Adipocyte (in vitro differentiated cells): ENCODE data around the gene BTRC.

Experiments
- DNase-seq: peaks from one replicate; pipeline ENCODE4 v3.0.0-alpha.2; 2015; ENCODE audit warnings: low read depth
- H3K27me3 ChIP-seq: replicated peaks from 2 replicates; pipeline ENCODE4 v1.7.0; 2013; ENCODE audit warnings: mild to moderate bottlenecking, low read length, moderate library complexity; ENCODE audit not compliant: control insufficient read depth, insufficient read depth
- H3K36me3 ChIP-seq: 2 replicates; pipeline ENCODE4 v1.7.0; 2013; ENCODE audit warnings: low read length, mild to moderate bottlenecking, moderate library complexity; ENCODE audit not compliant: control insufficient read depth, insufficient read depth, severe bottlenecking
- H3K4me1 ChIP-seq: 2 replicates; pipeline ENCODE4 v1.7.0; 2013; ENCODE audit warnings: mild to moderate bottlenecking, low read length, moderate library complexity; ENCODE audit not compliant: control insufficient read depth, insufficient read depth
- H3K4me3 ChIP-seq: 2 replicates; pipeline ENCODE4 v1.7.0; 2013; ENCODE audit warnings: mild to moderate bottlenecking, low read length, moderate library complexity
- H3K9ac ChIP-seq: 2 replicates; pipeline ENCODE4 v1.7.0; 2013; ENCODE audit warnings: mild to moderate bottlenecking, low read length, moderate library complexity
- H3K9me3 ChIP-seq: 2 replicates; pipeline ENCODE4 v1.7.0; 2013; ENCODE audit warnings: mild to moderate bottlenecking, low read length, moderate library complexity; ENCODE audit not compliant: control insufficient read depth

Gene BTRC

DNA sequence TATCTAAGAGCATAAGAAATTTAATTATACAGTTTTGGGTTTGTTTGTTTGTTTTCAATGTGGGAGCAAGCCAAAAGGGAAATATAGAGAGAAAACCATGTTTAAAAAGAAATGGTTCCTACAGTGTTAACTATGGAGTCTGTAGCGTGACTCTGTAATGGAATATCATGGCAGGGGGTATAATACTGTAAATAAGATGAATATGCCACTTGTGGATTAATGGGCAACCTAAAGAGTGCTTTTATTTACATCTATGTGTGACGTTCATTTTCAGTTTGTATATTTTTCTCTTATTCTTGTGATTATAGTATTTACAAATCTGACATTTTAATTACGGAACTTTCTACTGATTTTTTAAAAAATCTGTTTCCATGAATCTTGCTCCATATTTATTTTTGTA, 138.2 kb downstream of the BTRC start:
- Histone ChIP-seq H3K4me3 (no peak overlapping the region), H3K9ac (no peak overlapping the region), H3K4me1 (no peaks in the 10 kb centered on the region), H3K9me3 (no peaks in the 10 kb centered on the region), H3K36me3 (no peaks in the 10 kb centered on the region), H3K27me3 (no peaks in the 10 kb centered on the region)
- DNase-seq: no peak

DNA sequence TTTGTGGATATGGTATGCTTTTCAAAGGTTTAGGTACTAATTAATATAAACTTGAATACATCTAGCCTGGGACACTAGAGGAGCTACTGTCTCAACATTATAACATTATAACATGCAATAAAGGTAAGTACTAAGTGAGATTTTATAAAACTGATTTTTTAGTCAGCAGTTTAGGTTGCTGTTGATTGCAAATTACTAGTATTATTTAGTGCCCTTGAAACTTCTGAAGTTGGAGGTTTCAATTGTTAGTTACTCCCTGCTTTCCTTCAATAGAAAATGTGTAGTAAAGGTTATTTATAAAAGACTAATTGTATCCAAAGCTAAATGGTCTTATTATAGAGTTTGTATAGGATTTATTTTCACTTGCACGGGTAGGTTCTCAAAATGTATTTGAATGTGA, 138.8 kb downstream of the BTRC start:
- no peaks in the 10 kb centered on the region for H3K4me1 ChIP-seq
- H3K27me3 ChIP-seq: no peaks in the 10 kb centered on the region
- H3K9me3 ChIP-seq: no peaks in the 10 kb centered on the region
- H3K4me3 ChIP-seq: no peak overlapping the region
- no peak overlapping the region for H3K9ac ChIP-seq
- H3K36me3 ChIP-seq: no peaks in the 10 kb centered on the region
- no peak for DNase-seq

DNA sequence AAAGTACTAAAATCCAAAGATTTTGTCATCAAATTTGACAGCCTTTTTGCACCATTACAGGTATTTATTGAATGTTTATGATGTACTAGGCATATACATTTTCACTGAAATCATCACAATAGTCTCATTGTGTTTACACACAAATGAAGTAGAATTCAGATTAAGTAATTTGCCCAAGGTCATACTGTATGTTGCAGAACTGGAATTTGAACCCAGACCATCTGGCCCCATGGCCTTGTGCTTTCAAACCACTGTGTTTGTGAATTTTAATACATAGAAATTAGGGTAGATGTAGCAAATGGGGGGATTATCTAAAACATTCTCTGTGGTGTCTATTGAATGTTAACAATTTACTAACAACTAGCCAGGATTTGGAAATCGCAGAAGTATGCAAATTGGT, 139.3 kb downstream of the BTRC start:
- H3K4me1 ChIP-seq: no peaks in the 10 kb centered on the region
- H3K27me3 ChIP-seq: no peaks in the 10 kb centered on the region

GRCh38 chr10:101493782-101494281, 139.9 kb downstream of the BTRC start:
- no peak for DNase-seq
- Histone ChIP-seq H3K27me3 (no peaks in the 10 kb centered on the region), H3K4me1 (no peaks in the 10 kb centered on the region), H3K4me3 (no peak overlapping the region), H3K9me3 (no peaks in the 10 kb centered on the region), H3K9ac (no peak overlapping the region), H3K36me3 (no peaks in the 10 kb centered on the region)

More for the DNA sequence above, 139.3 kb downstream of the BTRC start:
- Histone ChIP-seq H3K9ac (no peak overlapping the region), H3K4me3 (no peak overlapping the region), H3K36me3 (no peaks in the 10 kb centered on the region), H3K9me3 (no peaks in the 10 kb centered on the region)
- DNase-seq: no peak

GRCh38 chr10:101494650-101495049, 140.7 kb downstream of the BTRC start:
- no peak for DNase-seq
- H3K9ac ChIP-seq: no peak overlapping the region
- H3K36me3 ChIP-seq: no peaks in the 10 kb centered on the region
- no peaks in the 10 kb centered on the region for H3K9me3 ChIP-seq
- no peaks in the 10 kb centered on the region for H3K4me1 ChIP-seq
- no peak overlapping the region for H3K4me3 ChIP-seq
- H3K27me3 ChIP-seq: no peaks in the 10 kb centered on the region

- H3K27me3 ChIP-seq: no peaks in the 10 kb centered on the region
- H3K36me3 ChIP-seq: no peaks in the 10 kb centered on the region
- no peaks in the 10 kb centered on the region for H3K4me1 ChIP-seq
- H3K9me3 ChIP-seq: no peaks in the 10 kb centered on the region
- H3K4me3 ChIP-seq: no peak overlapping the region
- no peak for DNase-seq
- H3K9ac ChIP-seq: no peak overlapping the region
Measured at GRCh38 chr10:101495324-101495925, 141.5 kb downstream of the BTRC start.

GRCh38 chr10:101504438-101504837, 150.5 kb downstream of the BTRC start:
- Histone ChIP-seq H3K36me3 (no peaks in the 10 kb centered on the region), H3K27me3 (no peaks in the 10 kb centered on the region), H3K9me3 (no peaks in the 10 kb centered on the region), H3K4me1 (no peaks in the 10 kb centered on the region), H3K4me3 (no peak overlapping the region), H3K9ac (no peak overlapping the region)
- DNase-seq: no peak

DNA sequence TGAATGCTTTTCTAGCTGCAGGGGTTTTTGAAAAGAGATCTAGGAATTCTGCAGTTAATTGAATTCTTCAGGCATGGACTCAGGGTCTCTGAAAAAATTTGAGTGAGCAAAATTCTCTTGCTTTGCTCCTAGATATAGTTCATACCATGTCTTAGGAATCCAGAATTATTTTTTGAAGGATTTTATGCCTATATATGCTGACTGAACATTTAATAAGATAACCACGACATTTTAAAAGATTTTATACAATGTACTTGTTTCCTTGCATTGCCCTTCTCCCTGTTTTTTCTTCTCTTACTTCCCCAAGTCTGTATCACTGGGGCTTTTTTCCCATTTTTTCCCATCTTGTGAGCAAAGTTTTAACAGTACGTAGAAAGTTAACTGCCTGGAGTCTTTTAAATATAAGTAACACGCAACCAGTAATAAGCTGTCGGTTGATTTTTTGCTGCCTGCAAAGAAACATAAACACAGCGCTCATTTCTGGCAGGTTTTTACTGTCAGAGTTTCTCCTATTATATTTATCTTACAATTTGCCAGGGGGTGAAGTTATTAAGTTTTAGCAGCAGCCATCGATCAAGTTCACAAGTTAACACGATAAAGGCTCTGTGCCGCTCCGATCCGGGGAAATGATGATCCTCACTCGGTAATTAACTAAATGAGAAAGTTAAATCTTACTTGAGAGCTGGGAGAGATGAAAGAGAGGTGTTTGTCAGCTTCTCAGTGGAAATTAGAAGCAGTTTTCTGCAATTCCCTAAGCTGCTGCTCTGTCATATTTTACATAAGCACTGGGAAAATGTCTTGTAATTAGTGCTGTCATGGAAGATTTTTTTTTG, 153.1 kb downstream of the BTRC start:
- Histone ChIP-seq H3K9me3 (no peaks in the 10 kb centered on the region), H3K4me1 (no peaks in the 10 kb centered on the region), H3K4me3 (no peak overlapping the region), H3K9ac (no peak overlapping the region), H3K27me3 (no peaks in the 10 kb centered on the region), H3K36me3 (no peaks in the 10 kb centered on the region)
- DNase-seq: no peak

DNA sequence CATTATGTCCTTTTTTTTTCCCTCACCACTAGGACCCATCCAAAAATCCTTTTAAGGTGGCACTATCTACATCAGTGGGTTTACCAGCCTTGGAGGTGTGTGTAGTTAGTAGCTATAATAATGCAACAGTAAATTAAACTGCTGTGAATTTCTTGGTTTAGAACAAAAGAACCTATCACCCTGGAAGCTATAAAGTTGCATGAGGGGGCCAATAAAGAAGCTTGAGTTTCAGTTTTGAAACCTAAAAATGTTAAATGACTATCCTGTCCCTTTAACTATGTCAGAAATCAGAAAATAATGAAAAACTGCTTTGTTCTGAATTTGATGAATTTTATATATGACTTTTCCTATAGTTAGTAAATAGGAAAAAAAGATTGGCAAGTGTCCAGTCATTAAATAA, 153.9 kb downstream of the BTRC start:
- H3K27me3 ChIP-seq: no peaks in the 10 kb centered on the region
- peaks cover 7% of the 10 kb centered on the region for H3K4me1 ChIP-seq
- no peak for DNase-seq
- no peak overlapping the region for H3K4me3 ChIP-seq
- no peaks in the 10 kb centered on the region for H3K9me3 ChIP-seq
- H3K36me3 ChIP-seq: no peaks in the 10 kb centered on the region
- no peak overlapping the region for H3K9ac ChIP-seq

- no peak for DNase-seq
- peaks cover 8% of the 10 kb centered on the region for H3K4me1 ChIP-seq
- no peak overlapping the region for H3K4me3 ChIP-seq
Measured at GRCh38 chr10:101511938-101512337, 158.0 kb downstream of the BTRC start.

GRCh38 chr10:101512738-101513137, 158.8 kb downstream of the BTRC start:
- Histone ChIP-seq H3K4me1 (peaks cover 8% of the 10 kb centered on the region), H3K9ac (no peak overlapping the region), H3K27me3 (no peaks in the 10 kb centered on the region), H3K36me3 (no peaks in the 10 kb centered on the region), H3K9me3 (no peaks in the 10 kb centered on the region), H3K4me3 (no peak overlapping the region)
- peak; percentile 18 for DNase-seq

More at GRCh38 chr10:101511938-101512337, 158.0 kb downstream of the BTRC start:
- Histone ChIP-seq H3K36me3 (no peaks in the 10 kb centered on the region), H3K9ac (no peak overlapping the region), H3K27me3 (no peaks in the 10 kb centered on the region), H3K9me3 (no peaks in the 10 kb centered on the region)
